Caco-2 (cell line): ENCODE measurements around the gene VPS35. TPM values are rescaled to one million over a fixed set of nuclear protein-coding genes. Genes with fewer than 3 reads are reported as not detected.

Experiments
- BruUV-seq: library from RNA; stranded (reverse); fragments of 400-500 nt; replicated peaks from 2 replicates; lab custom pipeline; 2021; lab: Mats Ljungman, UMichigan
- CTCF ChIA-PET: fragments of 300-600 bp; sonication (Branson Sonifier 250); formaldehyde crosslinking; loops from one replicate; lab custom pipeline; 2022; ENCODE audit warnings: antibody characterized with exemption; lab: Charles Lee
- POLR2A ChIA-PET: fragments of 300-600 bp; sonication (Branson Sonifier 250); formaldehyde crosslinking; loops from one replicate; lab custom pipeline; 2022; ENCODE audit warnings: antibody characterized with exemption; lab: Charles Lee
- DNase-seq, 2 experiments: peaks; one replicate each; pipeline versions ENCODE4 v3.0.0 to v3.0.0-alpha.2; 2020 to 2022
- H3K27me3 ChIP-seq: replicated peaks from 2 replicates; pipeline ENCODE4 v1.6.0; 2011; ENCODE audit warnings: low read length; ENCODE audit not compliant: control insufficient read depth, insufficient read depth
- H3K36me3 ChIP-seq: 2 replicates; pipeline ENCODE4 v1.5.1; 2011; ENCODE audit warnings: low read length; ENCODE audit not compliant: control insufficient read depth, insufficient read depth
- H3K4me1 ChIP-seq: fragments of 250-450 bp; sonication (Bioruptor Pico); 2 replicates; pipeline ENCODE4 v1.5.1; 2020; ENCODE audit warnings: mild to moderate bottlenecking
- H3K4me3 ChIP-seq: 2 replicates; pipeline ENCODE4 v1.5.1; 2011; ENCODE audit warnings: low read depth, mild to moderate bottlenecking, control low read depth, low read length
- H3K9me3 ChIP-seq: fragments of 250-450 bp; sonication (Bioruptor Pico); 2 replicates; pipeline ENCODE4 v1.5.1; 2020; ENCODE audit warnings: mild to moderate bottlenecking, moderate library complexity
- H3K27ac Mint-ChIP-seq: one replicate; pipeline ENCODE4 v1.8.0; 2022; ENCODE audit warnings: mixed read lengths; ENCODE audit not compliant: unreplicated experiment
- H3K27me3 Mint-ChIP-seq: one replicate; pipeline ENCODE4 v1.8.0; 2022; ENCODE audit warnings: mixed read lengths; ENCODE audit not compliant: insufficient read depth, unreplicated experiment
- H3K36me3 Mint-ChIP-seq: one replicate; pipeline ENCODE4 v1.8.0; 2022; ENCODE audit warnings: mild to moderate bottlenecking, mixed read lengths; ENCODE audit not compliant: insufficient read depth, unreplicated experiment
- H3K4me1 Mint-ChIP-seq: one replicate; pipeline ENCODE4 v1.8.0; 2022; ENCODE audit warnings: low read depth, mixed read lengths; ENCODE audit not compliant: unreplicated experiment
- H3K4me3 Mint-ChIP-seq: one replicate; pipeline ENCODE4 v1.8.0; 2022; ENCODE audit warnings: mild to moderate bottlenecking, moderate library complexity, mixed read lengths; ENCODE audit not compliant: unreplicated experiment
- H3K9me3 Mint-ChIP-seq: one replicate; pipeline ENCODE4 v1.8.0; 2022; ENCODE audit warnings: mixed read lengths; ENCODE audit not compliant: unreplicated experiment
- intact Hi-C: fragments of 100-400 bp; cut with micrococcal nuclease; formaldehyde crosslinking; loops from one replicate; pipeline ENCODE4 v1.10.0; 2022; ENCODE audit not compliant: unreplicated experiment
- total RNA-seq: library from RNA; stranded (reverse); gene quantifications from 2 replicates; pipeline ENCODE4 v1.2.3, GENCODE V29; 2022
- TF ChIP-seq, protein P1 (sequence below), 2 experiments: fragments of 200-600 bp in 1 of 2; IDR thresholded peaks; 1 replicate in 1 of 2; 2 replicates in 1 of 2; pipeline versions ENCODE4 v1.5.1 to v1.8.0; 2011 to 2022; ENCODE audit warnings: antibody characterized with exemption in 1 of 2, control low read depth in 1 of 2, inconsistent platforms in 1 of 2, low read depth in 1 of 2, low read length in 1 of 2, mild to moderate bottlenecking in 1 of 2, moderate library complexity in 1 of 2; ENCODE audit not compliant: insufficient read depth in 1 of 2, severe bottlenecking in 1 of 2, unreplicated experiment in 1 of 2

The VPS35 gene
- total RNA-seq, 1 experiment from 2014 or later, result 120 TPM

DNA sequence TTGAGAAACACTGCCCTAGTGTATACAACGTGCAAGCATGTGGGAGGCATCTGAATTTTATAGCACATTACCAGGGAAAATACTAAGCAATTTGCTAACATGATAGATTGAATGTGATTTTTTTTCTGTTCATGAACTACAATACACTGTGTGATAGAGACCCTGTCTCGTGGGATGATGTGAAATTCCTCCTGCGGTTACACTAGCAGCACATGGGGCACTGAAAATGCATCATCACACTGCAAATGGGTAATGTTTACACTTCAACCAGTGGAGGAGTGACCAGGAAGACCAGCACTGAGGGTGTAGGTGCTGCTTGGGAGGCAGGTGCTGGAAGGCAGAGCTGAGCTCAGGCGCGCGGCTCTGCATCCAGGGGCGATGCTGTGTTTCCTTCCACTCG lies 29.2 kb upstream of the VPS35 start:
- TF ChIP-seq, protein P1, sequence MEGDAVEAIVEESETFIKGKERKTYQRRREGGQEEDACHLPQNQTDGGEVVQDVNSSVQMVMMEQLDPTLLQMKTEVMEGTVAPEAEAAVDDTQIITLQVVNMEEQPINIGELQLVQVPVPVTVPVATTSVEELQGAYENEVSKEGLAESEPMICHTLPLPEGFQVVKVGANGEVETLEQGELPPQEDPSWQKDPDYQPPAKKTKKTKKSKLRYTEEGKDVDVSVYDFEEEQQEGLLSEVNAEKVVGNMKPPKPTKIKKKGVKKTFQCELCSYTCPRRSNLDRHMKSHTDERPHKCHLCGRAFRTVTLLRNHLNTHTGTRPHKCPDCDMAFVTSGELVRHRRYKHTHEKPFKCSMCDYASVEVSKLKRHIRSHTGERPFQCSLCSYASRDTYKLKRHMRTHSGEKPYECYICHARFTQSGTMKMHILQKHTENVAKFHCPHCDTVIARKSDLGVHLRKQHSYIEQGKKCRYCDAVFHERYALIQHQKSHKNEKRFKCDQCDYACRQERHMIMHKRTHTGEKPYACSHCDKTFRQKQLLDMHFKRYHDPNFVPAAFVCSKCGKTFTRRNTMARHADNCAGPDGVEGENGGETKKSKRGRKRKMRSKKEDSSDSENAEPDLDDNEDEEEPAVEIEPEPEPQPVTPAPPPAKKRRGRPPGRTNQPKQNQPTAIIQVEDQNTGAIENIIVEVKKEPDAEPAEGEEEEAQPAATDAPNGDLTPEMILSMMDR (IDR thresholded peaks at IDR 0.05; ENCODE audit: insufficient read depth in 1 of 2, low read depth in 1 of 2, low read length in 1 of 2, severe bottlenecking in 1 of 2, unreplicated experiment in 1 of 2), result no peak
- H3K9me3 ChIP-seq, result no peaks in the 10 kb centered on the region
- ChIA-PET CTCF (no interaction called here), POLR2A (no interaction called here)
- intact Hi-C loops, result no loop called here
- Mint-ChIP-seq H3K27me3 (no peaks in the 10 kb centered on the region), H3K36me3 (no peaks in the 10 kb centered on the region), H3K4me3 (no peak overlapping the region), H3K9me3 (no peaks in the 10 kb centered on the region), H3K27ac (no peak overlapping the region), H3K4me1 (no peaks in the 10 kb centered on the region)
- DNase-seq, result no peak
- H3K4me3 ChIP-seq, result no peak overlapping the region
- no peaks in the 10 kb centered on the region for H3K36me3 ChIP-seq
- no peaks in the 10 kb centered on the region for H3K4me1 ChIP-seq
- H3K27me3 ChIP-seq, result no peaks in the 10 kb centered on the region
- BruUV-seq, result no TSS peak

DNA sequence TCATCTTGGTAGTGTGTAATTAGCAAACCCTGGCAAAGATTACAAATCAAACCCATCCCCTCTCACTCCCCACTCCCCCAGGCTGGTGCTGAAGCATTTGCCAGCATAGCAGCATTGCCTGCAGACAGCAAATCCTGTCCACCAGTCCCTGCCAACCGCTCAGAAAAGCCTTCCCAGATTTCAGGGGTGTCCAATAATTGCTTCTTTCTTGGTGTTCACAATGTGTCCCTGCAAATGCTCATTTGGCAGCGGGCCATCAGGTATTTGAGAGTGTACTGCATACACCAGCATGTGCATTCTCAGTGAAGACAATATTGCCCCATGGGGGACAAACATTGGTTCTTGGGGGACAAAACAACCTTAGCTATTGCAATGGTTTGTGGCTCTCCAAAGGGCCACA lies 28.7 kb upstream of the VPS35 start:
- Histone ChIP-seq H3K9me3 (no peaks in the 10 kb centered on the region), H3K36me3 (no peaks in the 10 kb centered on the region), H3K4me3 (no peak overlapping the region), H3K4me1 (no peaks in the 10 kb centered on the region), H3K27me3 (no peaks in the 10 kb centered on the region)
- no peak for DNase-seq
- H3K36me3 Mint-ChIP-seq, result no peaks in the 10 kb centered on the region
- H3K27me3 Mint-ChIP-seq, result no peaks in the 10 kb centered on the region
- no peak overlapping the region for H3K27ac Mint-ChIP-seq
- H3K4me3 Mint-ChIP-seq, result no peak overlapping the region
- no peaks in the 10 kb centered on the region for H3K9me3 Mint-ChIP-seq
- BruUV-seq, result no TSS peak
- ChIA-PET CTCF (no interaction called here), POLR2A (no interaction called here)
- intact Hi-C loops, result no loop called here
- TF ChIP-seq, protein P1 (IDR thresholded peaks at IDR 0.05; ENCODE audit: insufficient read depth in 1 of 2, low read depth in 1 of 2, low read length in 1 of 2, severe bottlenecking in 1 of 2, unreplicated experiment in 1 of 2), result no peak
- H3K4me1 Mint-ChIP-seq, result no peaks in the 10 kb centered on the region

DNA sequence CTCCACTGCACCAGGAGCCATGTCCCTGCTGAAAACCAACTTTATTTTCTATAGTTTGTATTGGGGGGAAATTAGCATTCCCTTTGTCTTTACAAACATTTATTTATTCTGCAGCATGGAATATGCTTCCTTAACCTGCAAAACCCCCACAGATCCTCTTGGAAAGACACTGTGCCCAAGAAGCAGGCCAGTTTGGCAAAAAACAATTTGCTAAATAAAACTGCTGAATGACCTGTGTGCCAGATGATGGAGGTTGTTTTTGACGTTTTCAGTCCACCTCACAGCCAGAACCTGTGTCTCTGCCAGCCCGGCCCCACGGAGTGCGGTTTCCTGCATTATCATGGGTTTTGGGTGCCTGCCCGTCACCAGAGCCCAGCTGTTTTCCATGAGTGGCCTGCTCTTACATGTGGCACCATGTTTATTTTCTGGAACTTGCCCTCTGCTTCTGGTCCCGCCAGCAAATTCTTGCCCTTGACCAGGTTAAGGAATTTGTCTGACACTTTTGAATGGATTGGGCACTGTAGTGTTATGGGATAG lies 26.9 kb upstream of the VPS35 start:
- Mint-ChIP-seq H3K4me1 (no peaks in the 10 kb centered on the region), H3K9me3 (no peaks in the 10 kb centered on the region), H3K27me3 (no peaks in the 10 kb centered on the region), H3K4me3 (no peak overlapping the region), H3K27ac (no peak overlapping the region), H3K36me3 (no peaks in the 10 kb centered on the region)
- POLR2A ChIA-PET, result no interaction called here
- no peaks in the 10 kb centered on the region for H3K9me3 ChIP-seq
- CTCF ChIA-PET, result no interaction called here
- H3K27me3 ChIP-seq, result no peaks in the 10 kb centered on the region
- BruUV-seq, result no TSS peak
- TF ChIP-seq, protein P1 (IDR thresholded peaks at IDR 0.05; ENCODE audit: insufficient read depth in 1 of 2, low read depth in 1 of 2, low read length in 1 of 2, severe bottlenecking in 1 of 2, unreplicated experiment in 1 of 2), result no peak
- H3K4me3 ChIP-seq, result no peak overlapping the region
- intact Hi-C loops, result no loop called here
- no peak for DNase-seq
- H3K36me3 ChIP-seq, result no peaks in the 10 kb centered on the region
- H3K4me1 ChIP-seq, result no peaks in the 10 kb centered on the region
